ENCODE data around the gene TLR10. TPM values are rescaled to one million over a fixed set of nuclear protein-coding genes. Genes with fewer than 3 reads are reported as not detected.

The TLR10 gene
- total RNA-seq, 1 donor from 2014 or later, result 107 TPM

GRCh38 chr4:38800961-38801450 is 18.2 kb upstream of the TLR10 start:
- H3K4me1 Mint-ChIP-seq, result peaks cover 59% of the 10 kb centered on the region
- H3K27me3 Mint-ChIP-seq, result no peaks in the 10 kb centered on the region
- ChIA-PET POLR2A (interaction anchor here (0.9 to 2.1 kb wide), 4 partner anchors 15 to 39 kb away, joined by 5 to 9 read pairs (median 6); partner anchors contain the start of gene TLR10), CTCF (interaction anchor here (0.8 to 5.2 kb wide), 3 partner anchors 19 to 60 kb away, joined by 3 to 27 read pairs (median 7); partner anchors contain the start of gene TLR10)
- no peak for TF ChIP-seq CTCF (IDR thresholded peaks at IDR 0.05)
- H3K4me3 Mint-ChIP-seq, result no peak overlapping the region
- DNase-seq (no peak), ATAC-seq (ENCODE audit: low read depth) (no peak)
- H3K36me3 Mint-ChIP-seq (ENCODE audit: low read depth), result peaks cover 85% of the 10 kb centered on the region
- intact Hi-C loops (cut with micrococcal nuclease), result loop anchor here (10.0 kb wide), 1 partner anchor 1394 kb away; the partner anchor contains the start of gene RHOH
- peaks cover 26% of the 10 kb centered on the region for H3K9me3 Mint-ChIP-seq
- H3K27ac Mint-ChIP-seq, result peak overlapping the region; percentile 50

- ChIA-PET POLR2A (interaction anchor here (0.9 to 2.1 kb wide), 4 partner anchors 14 to 39 kb away, joined by 5 to 9 read pairs (median 6); partner anchors contain the start of gene TLR10), CTCF (interaction anchor here (0.8 to 5.2 kb wide), 3 partner anchors 18 to 60 kb away, joined by 3 to 27 read pairs (median 7); partner anchors contain the start of gene TLR10)
- peaks cover 91% of the 10 kb centered on the region for H3K36me3 Mint-ChIP-seq (ENCODE audit: low read depth)
- ATAC-seq (ENCODE audit: low read depth), result no peak
- no peak overlapping the region for H3K4me3 Mint-ChIP-seq
- no peaks in the 10 kb centered on the region for H3K27me3 Mint-ChIP-seq
- H3K9me3 Mint-ChIP-seq, result peaks cover 30% of the 10 kb centered on the region
- peaks cover 52% of the 10 kb centered on the region for H3K4me1 Mint-ChIP-seq
- DNase-seq, result no peak
- no peak for TF ChIP-seq CTCF (IDR thresholded peaks at IDR 0.05)
- H3K27ac Mint-ChIP-seq, result peak overlapping the region; percentile 4
- intact Hi-C loops (cut with micrococcal nuclease), result loop anchor here (10.0 kb wide), 1 partner anchor 1394 kb away; the partner anchor contains the start of gene RHOH
These were observed 17.6 kb upstream of the TLR10 start for GRCh38 chr4:38800366-38800765.

- no peak for TF ChIP-seq CTCF (IDR thresholded peaks at IDR 0.05)
- Mint-ChIP-seq H3K9me3 (peaks cover 37% of the 10 kb centered on the region), H3K36me3 (ENCODE audit: low read depth) (peaks cover 87% of the 10 kb centered on the region), H3K4me3 (no peak overlapping the region), H3K27me3 (no peaks in the 10 kb centered on the region), H3K4me1 (peaks cover 14% of the 10 kb centered on the region), H3K27ac (no peak overlapping the region)
- POLR2A ChIA-PET, result interaction anchor here (0.7 to 2.6 kb wide), 5 partner anchors 8 to 1262 kb away, joined by 3 to 18 read pairs (median 6); partner anchors contain the start of genes N4BP2, TLR1 and TLR10
- no peak for DNase-seq
- CTCF ChIA-PET, result interaction anchor here (0.9 to 1.9 kb wide), 4 partner anchors 9 to 64 kb away, joined by 3 to 8 read pairs (median 4); partner anchors contain the start of genes TLR1 and TLR10
- ATAC-seq (ENCODE audit: low read depth), result no peak
- intact Hi-C loops (cut with micrococcal nuclease), result no loop called here
These were observed 12.3 kb upstream of the TLR10 start for GRCh38 chr4:38795087-38795486.

GRCh38 chr4:38794051-38794450 is 11.3 kb upstream of the TLR10 start:
- intact Hi-C loops (cut with micrococcal nuclease), result no loop called here
- peak overlapping the region; percentile 30 for H3K27ac Mint-ChIP-seq

More at GRCh38 chr4:38794051-38794450, 11.3 kb upstream of the TLR10 start:
- peaks cover 33% of the 10 kb centered on the region for H3K9me3 Mint-ChIP-seq
- no peaks in the 10 kb centered on the region for H3K27me3 Mint-ChIP-seq
- ChIA-PET CTCF (interaction anchor here (1.1 to 1.9 kb wide), 3 partner anchors 10 to 12 kb away, joined by 4 to 8 read pairs (median 4); partner anchors contain the start of genes TLR1 and TLR10), POLR2A (interaction anchor here (0.8 to 2.6 kb wide), 3 partner anchors 9 to 12 kb away, joined by 3 to 18 read pairs (median 6); partner anchors contain the start of genes TLR1 and TLR10)
- DNase-seq, result no peak
- TF ChIP-seq CTCF (IDR thresholded peaks at IDR 0.05), result no peak
- ATAC-seq (ENCODE audit: low read depth), result no peak
- no peak overlapping the region for H3K4me3 Mint-ChIP-seq
- peaks cover 11% of the 10 kb centered on the region for H3K4me1 Mint-ChIP-seq
- H3K36me3 Mint-ChIP-seq (ENCODE audit: low read depth), result peaks cover 81% of the 10 kb centered on the region
